ENCODE data around the gene RPS6KA2. TPM values are rescaled to one million over a fixed set of nuclear protein-coding genes. Genes with fewer than 3 reads are reported as not detected.
"Not testable (repeated sequence)": the region's sequence is repeated elsewhere in the genome, so short reads cannot be mapped to it uniquely, and the experiment has no call there.

Gene RPS6KA2
- total RNA-seq, 1 donor from 2014 or later: 122 TPM

DNA sequence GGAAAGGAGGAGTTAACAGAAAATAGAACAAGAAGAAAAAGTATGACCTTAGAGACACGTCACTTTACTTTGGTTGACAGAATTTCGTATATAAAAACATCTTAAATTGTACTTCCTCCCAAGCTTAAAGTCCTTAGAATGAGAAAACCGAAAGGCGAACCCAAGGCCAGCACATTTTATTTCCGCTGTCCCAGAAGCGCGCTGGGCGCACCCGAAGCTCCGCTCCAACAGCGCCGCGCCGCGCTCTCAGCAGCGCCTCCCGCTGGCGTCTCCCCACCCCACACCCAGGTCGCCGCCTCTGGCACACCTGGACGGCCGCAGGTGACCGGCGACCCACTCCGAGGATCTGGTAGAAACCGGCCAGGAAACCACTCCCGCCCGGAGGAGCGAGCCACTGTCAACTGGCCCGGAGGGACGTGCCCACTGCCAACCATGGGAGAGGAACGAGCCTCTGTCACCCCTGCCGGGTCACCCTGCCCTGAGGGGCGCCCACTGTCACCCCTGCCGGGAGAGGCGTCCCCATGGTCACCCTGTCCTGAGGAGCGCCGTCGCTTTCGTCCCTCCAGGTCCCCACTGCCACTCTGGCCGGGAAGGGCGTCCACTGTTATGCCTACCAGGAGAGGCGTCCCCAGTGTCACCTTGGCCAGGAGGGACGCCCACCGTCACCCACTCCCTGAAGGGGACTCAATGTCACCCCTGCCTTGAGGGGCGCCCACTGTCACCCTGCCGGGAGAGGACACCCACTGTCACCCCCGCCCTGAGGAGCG is 245.1 kb downstream of the RPS6KA2 start:
- DNase-seq (ENCODE audit: low read depth in 2 of 2): peak in 1 of 2 donors; percentile 49

DNA sequence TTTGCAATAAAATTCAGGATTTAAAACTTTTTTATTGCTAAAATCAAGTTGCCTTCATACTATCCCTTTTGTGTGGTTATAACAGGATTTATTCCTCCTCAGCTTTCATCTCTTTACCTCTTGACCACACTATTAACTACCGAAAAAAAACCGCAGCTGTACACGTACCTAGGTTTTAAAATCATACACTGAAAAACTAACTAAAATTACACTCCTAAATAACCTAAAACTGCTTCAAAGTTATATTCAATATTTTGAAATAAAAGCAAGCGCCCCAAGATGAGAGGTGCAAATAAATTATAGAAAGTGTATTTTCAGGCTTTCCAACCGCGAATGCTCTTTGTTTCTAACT is 245.7 kb downstream of the RPS6KA2 start:
- DNase-seq (ENCODE audit: low read depth in 2 of 2): no peak

DNA sequence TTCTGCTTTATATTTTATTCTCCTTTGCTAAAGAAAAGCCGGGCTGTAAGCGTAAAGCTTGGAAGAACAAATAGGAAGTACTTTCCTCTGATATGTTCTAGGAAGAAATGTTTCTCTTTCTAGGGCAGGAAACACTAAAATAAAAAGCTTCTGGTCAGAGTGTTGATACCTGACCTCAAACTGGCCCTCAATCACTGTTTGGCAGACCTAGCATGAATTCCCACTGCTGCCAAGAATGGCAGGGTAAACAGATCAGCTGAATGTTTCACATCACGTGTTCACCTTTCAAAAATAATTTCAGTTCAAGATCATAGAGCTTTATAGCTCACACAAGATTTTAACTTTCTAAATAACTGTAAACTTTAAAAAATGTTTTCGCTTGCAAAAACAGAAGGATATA is 247.3 kb downstream of the RPS6KA2 start:
- DNase-seq (ENCODE audit: low read depth in 2 of 2): peak; percentile 67 to 94

DNA sequence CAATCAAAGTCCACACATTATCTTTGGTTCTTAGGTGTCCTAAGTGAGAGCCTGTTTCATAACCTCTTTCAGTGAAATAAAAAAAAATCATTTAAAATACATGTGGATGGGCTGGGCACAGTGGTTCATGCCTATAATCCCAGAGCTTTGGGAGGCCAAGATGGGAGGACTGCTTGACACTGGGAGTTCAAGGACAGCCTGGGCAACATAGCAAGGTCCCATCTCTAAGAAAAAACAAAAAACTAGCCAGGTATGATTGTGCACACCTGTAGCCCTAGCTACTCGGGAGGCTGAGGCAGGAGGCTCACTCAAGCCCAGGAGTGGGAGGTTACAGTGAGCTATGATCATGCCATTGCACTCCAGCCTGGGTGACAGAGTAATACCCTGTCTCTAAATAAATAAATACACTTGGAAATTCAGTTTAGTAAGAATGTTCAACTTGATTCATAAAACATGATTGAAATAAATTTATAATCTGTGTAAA is 247.9 kb downstream of the RPS6KA2 start:
- no peak for DNase-seq (ENCODE audit: low read depth in 2 of 2)

DNA sequence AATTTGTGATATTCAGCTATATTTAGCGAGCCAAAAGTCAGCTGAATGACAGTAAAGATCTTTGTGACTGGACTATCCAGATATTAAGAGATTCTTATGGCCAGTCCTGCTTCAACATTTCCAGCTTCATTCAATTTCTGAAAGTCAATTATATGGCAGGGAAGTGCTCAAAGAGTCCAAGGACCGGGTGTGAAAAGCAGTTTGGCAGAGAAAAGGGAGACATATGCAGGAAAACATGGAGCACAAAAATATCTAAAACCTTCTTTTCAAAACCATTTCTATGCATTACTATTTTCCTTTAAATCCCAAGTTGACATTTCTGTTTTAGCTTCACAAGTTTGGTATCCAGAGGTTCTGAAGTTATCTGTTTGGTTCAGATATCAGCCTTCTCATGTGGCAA is 249.3 kb downstream of the RPS6KA2 start:
- no peak for DNase-seq (ENCODE audit: low read depth in 2 of 2)

DNA sequence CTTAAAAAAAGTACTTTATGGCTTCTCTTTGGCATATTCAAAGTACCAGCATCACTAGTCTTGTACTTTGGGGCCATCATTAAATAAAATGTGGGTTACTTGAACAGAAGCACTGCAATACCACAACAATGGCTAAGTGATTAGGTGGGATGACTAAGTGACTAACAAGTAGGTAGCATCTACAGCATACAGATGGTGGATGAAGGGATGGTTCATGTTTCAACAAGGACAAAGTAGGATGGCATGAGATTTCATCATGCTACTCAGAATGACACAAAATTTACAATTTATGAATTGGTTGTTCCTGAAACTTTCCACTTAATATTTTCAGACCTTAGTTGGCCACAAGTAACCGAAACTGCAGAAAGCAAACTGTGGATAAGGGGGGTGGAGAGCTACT is 252.0 kb downstream of the RPS6KA2 start:
- DNase-seq (ENCODE audit: low read depth in 2 of 2): no peak

DNA sequence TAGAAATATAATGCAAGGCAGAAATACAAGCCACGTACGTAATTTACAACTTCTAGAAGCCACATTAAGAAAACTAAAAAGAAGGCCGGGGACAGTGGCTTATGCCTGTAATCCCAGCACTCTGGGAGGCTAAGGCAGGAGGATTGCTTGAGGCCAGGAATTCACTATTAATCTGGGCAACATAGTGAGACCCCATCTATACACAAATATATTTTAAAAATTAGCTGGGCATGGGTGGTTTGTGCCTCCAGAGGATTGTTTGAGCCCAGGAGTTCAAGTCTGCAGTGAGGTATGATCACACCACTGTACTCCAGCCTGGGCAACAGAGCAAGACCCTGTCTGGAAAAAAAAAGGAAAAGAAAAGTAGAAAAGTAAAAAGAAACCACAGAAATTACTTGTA is 256.6 kb downstream of the RPS6KA2 start:
- DNase-seq (ENCODE audit: low read depth in 2 of 2): no peak

DNA sequence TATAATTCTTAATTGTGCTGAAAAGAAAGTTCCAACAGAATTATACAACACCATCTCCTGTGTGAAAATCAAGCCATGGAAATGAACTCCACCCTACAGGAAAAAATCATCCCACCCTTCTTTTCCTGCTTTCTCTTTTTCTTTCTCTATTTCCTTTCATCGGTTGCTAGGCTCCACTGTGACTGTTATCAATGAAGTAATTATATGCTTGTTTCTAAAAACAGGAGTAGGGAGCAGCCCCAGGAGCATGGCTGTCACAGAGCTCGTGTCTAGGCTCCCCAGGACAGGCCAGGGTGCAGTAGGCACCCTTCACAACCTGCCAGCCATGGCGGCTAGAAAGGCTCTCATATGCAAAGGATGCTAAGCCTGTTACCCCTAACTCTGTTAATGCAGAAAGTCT is 257.3 kb downstream of the RPS6KA2 start:
- DNase-seq (ENCODE audit: low read depth in 2 of 2): peak in 1 of 2 donors; percentile 57

DNA sequence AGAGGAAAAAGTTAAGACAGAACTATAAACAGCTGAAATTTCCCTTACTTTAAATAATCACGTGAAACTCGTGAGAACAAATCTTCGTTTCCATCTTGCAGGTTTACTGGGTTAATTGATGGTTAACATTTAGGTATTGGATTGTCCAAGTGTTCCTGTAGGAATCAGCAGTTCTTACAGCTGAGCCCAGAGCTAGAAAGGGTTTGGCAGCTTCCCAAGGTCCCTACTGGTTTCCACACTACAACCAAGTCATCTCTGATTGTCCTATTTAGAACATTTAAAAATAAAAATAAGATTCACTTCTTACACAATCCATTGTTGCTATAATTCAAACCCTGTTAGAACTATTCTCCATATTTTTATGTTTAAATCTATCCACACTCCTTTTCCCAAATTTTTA is 260.1 kb downstream of the RPS6KA2 start:
- no peak for DNase-seq (ENCODE audit: low read depth in 2 of 2)

DNA sequence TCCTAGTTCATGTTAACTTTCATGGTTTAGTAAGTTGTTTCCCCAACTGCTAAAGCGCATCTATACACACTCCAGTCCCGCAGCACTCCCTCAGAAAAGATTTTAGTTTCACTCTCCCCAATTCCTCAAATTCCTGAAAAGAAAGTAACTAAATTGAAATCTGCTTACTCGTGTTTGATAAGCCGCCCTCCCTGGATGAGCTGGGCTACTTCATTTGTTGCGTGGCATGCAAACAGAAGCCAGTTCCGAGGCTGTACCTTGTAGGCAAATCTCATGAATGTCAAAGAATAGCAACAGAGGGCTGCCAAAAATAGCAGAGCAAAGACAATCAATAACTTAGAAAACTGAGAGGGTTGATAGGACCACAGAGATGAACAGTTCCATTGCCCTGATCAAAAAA is 261.2 kb downstream of the RPS6KA2 start:
- no peak for DNase-seq (ENCODE audit: low read depth in 2 of 2)

DNA sequence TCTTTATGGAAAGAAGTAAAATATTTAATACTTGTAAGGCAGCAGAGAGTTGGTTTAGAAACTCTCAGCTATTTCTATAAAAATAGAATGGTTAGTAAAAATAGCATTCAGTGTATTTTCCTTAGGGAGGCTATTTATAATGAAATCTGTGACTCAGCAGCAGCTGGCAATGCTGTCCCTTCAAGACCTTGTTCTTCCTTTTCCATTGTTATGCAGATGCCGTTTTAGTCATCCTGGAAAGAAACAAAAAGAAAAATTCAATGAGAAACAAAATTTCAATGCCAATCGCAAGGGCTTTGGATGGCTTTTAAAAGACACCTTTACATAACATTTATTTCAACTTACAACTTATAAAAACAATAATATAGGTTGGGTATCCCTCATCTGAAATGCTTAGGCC is 261.8 kb downstream of the RPS6KA2 start:
- peak in 1 of 2 donors; percentile 89 for DNase-seq (ENCODE audit: low read depth in 2 of 2)

DNA sequence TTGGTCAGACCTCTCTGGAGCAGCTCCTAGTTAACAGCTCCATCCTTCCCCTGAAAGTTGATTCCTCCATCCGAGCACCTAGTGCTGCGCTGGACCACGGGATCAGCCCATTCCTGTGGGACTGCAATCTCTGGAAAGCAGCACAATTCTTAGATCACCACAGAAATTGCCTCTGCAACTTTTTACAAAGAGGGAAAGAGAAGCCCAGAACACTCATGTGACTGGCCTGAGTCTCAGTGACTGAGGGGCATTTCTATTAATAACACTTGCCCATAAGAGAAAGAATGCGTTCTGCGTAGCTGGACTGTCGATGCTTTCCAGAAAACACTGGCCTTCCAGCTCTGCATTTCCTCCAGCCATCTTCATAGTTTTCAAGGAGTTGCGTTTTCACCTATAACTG is 262.6 kb downstream of the RPS6KA2 start:
- no peak for DNase-seq (ENCODE audit: low read depth in 2 of 2)

DNA sequence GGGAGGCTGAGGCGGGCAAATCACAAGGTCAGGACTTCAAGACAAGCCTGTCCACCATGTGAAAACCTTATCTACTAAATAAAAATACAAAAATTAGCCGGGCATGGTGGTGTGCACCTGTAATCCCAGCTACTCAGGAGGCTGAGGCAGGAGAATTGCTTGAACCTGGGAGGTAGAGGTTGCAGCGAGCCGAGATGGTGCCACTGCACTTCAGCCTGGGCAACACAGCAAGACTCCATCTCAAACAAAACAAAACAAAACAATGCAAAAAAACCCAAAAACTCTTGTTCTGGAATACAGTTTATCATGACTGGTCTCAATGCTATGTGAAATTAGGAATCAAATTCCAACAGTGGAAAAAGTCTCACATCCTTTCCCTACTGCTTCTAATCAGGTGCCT is 264.6 kb downstream of the RPS6KA2 start:
- not testable (repeated sequence) for DNase-seq (ENCODE audit: low read depth in 2 of 2)

DNA sequence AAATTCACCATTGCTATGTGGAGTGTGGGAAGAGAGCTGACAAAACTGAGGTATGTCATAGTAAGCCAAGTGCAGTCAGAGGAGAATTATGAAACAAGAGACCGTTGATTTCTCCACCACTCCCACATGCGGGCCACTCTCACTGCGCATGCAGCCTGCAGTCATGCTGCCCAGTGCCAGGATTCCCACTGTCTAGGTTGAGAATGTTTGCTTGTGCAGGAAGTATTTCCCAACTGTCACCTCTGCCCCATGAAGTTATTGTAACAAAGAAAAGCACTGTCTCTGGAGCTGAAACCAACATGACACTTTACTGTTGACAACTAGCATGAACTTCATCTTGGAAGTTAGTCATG is 266.0 kb downstream of the RPS6KA2 start:
- DNase-seq (ENCODE audit: low read depth in 2 of 2): peak; percentile 24 to 64

DNA sequence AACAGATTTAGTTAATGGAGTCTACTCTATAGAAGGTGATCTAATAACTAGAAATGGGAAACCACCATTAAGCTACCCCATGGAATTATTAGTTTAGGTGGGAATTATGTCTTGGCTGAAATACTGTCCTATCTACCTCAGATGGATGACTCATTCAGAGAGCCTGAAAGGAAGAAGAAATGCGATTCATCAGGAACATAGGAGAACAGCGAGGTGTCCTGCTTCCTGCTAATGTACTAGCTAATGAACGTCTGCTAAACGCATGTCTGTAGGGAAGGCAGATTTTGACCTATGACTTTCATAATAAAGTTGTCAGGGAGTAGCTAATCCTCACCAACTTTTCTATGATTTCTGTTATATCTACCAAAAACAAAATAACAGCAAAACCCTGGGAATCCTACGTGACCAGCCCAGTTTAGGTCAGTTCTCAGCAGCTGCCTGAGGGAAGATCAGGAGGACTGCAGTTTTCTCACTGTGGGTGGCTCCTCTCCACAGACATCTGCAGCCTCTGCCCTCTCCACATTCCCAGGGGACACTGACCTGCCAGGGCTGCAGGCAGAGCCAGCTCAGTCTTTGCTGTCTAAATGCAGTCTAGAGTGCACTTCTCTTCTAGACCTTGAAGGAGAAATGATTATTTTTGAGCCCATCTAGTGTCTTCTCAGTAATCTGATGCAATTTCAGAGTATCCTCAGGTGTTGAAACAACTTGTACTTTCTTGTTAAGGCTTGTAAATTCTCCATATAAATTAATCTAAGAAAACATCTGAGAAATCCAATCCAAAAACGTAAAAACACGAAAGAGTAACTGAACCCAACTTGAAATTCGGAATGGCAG is 266.6 kb downstream of the RPS6KA2 start:
- DNase-seq (ENCODE audit: low read depth in 2 of 2): peak in 1 of 2 donors; percentile 38

Other genes with a start within 250 kb of the RPS6KA2 start
- gene MPC1, start 244.3 kb downstream of the RPS6KA2 start, total RNA-seq: 15.4 and 15.8 TPM in 2 replicates
- 1.7 and 3.4 TPM in 2 replicates for gene RAMACL, start 40.6 kb downstream of the RPS6KA2 start, total RNA-seq